ENCODE measurements around the gene HINT3.

HINT3 gene

GRCh38 chr6:125918681-125919566 lies 37.6 kb upstream of the HINT3 start:
- peak; percentile 92 for DNase-seq (ENCODE audit: low read depth)
- peak overlapping the region; percentile 61 for H3K4me3 ChIP-seq (ENCODE audit: low read depth, low read length)
- TF ChIP-seq, protein P1, sequence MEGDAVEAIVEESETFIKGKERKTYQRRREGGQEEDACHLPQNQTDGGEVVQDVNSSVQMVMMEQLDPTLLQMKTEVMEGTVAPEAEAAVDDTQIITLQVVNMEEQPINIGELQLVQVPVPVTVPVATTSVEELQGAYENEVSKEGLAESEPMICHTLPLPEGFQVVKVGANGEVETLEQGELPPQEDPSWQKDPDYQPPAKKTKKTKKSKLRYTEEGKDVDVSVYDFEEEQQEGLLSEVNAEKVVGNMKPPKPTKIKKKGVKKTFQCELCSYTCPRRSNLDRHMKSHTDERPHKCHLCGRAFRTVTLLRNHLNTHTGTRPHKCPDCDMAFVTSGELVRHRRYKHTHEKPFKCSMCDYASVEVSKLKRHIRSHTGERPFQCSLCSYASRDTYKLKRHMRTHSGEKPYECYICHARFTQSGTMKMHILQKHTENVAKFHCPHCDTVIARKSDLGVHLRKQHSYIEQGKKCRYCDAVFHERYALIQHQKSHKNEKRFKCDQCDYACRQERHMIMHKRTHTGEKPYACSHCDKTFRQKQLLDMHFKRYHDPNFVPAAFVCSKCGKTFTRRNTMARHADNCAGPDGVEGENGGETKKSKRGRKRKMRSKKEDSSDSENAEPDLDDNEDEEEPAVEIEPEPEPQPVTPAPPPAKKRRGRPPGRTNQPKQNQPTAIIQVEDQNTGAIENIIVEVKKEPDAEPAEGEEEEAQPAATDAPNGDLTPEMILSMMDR (IDR thresholded peaks at IDR 0.05; ENCODE audit: insufficient read depth, low read depth, low read length, missing control alignments), result no peak

DNA sequence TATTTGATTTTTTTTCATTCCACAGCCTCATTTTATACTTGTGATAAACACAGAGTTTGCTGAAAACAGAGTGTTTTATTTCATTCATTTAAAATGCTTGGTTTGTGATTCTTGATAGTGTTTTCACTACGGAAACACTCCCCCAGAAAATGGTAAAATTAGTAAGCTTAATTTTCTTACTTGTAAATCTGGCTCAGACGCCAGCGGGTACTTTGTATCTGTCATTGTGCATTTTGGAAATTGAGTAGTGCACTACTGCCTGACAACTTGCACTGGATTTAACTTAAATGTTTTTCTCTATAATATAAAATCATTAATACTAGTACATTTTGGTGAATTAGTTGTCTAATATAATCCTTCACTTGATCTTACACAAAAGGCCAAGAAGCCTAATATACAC lies 37.0 kb upstream of the HINT3 start:
- peak overlapping the region; percentile 61 for H3K4me3 ChIP-seq (ENCODE audit: low read depth, low read length)
- TF ChIP-seq, protein P1 (IDR thresholded peaks at IDR 0.05; ENCODE audit: insufficient read depth, low read depth, low read length, missing control alignments), result no peak
- peak; percentile 35 for DNase-seq (ENCODE audit: low read depth)

- TF ChIP-seq, protein P1 (IDR thresholded peaks at IDR 0.05; ENCODE audit: insufficient read depth, low read depth, low read length, missing control alignments), result no peak
- H3K4me3 ChIP-seq (ENCODE audit: low read depth, low read length), result no peak overlapping the region
- no peak for DNase-seq (ENCODE audit: low read depth)
Measured at GRCh38 chr6:125922322-125922860, 34.2 kb upstream of the HINT3 start.

DNA sequence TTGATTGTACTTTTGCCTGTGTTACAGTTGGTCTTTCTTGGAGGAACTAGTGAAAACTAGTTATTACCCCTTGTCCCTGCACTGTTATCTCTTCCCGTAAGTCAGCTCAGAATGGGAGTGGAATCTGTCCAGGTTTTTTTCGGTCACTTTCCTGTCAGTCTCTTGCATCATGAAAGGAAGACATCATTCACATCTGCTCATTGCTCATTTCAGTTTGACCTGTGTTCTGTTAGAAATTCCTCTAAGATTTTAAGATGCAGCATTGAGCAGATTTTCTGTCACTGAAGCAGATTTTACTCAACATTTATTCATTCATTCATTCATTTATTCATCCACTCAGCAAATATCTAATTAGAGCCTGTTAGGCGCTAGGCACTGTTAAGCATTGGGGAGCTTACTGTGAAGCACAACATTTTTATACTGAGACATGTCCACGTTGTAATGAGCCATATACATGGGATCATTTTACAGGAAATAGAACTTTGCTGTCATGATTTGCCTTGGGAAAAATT lies 33.1 kb upstream of the HINT3 start:
- H3K4me3 ChIP-seq (ENCODE audit: low read depth, low read length), result no peak overlapping the region
- TF ChIP-seq, protein P1 (IDR thresholded peaks at IDR 0.05; ENCODE audit: insufficient read depth, low read depth, low read length, missing control alignments), result no peak
- DNase-seq (ENCODE audit: low read depth), result no peak

DNA sequence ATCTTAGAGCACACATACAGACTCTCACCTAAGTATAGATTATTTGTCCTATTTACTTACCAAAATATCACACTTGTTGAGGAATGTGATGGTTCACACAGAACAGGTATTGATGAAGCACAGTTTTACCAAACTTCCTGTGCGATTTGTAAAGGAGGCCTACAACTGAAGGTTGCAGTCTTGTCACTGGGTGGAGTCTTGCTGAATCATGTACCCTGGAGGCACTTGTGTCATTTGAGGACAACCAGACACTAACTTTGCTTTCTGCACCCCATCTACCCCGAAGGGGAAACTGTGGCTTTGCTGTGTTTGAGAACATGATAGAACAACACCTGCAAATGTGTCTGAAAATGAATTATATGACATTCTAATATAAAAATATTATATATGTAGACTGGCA lies 32.4 kb upstream of the HINT3 start:
- no peak overlapping the region for H3K4me3 ChIP-seq (ENCODE audit: low read depth, low read length)
- no peak for DNase-seq (ENCODE audit: low read depth)
- TF ChIP-seq, protein P1 (IDR thresholded peaks at IDR 0.05; ENCODE audit: insufficient read depth, low read depth, low read length, missing control alignments), result no peak

DNA sequence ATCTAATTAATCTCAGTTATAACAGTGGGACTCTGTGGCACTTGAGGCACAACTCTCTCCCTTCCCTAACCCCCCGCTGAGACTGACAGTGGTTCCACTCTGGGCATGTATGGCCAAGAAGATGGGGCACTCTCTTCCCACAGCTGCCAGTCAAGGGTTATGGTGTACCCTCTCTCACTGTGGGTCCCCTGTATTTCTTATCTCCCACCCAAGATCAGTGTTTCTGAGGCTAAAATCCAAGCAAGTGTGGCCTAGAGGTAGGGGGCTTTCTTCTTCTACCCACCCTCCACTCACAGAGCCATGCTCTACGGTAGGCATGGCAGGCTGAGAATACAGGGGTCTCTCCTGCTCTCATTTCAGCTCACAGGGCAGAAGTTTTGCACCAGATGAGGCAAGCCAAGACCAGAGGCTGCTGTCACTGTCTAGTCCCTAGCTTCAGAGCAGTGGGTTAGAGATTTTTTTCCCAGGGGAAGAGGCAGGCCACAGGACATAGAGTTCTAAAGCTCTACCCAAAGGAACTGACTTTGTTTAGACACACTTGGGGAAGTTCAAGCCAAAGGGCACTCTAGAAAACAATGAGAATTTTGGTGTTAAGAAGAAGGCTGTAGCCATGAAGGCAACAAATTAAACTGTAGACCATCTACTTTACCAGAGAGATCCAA lies 31.7 kb upstream of the HINT3 start:
- TF ChIP-seq, protein P1 (IDR thresholded peaks at IDR 0.05; ENCODE audit: insufficient read depth, low read depth, low read length, missing control alignments), result no peak
- H3K4me3 ChIP-seq (ENCODE audit: low read depth, low read length), result no peak overlapping the region
- DNase-seq (ENCODE audit: low read depth), result no peak

All from GM12865 (cell line).